HT1080 (cell line): ENCODE results near the gene SMC4. TPM values are rescaled to one million over a fixed set of nuclear protein-coding genes. Genes with fewer than 3 reads are reported as not detected.
A peak's percentile ranks its signal among the peaks of the same experiment; 100 is the strongest.

Experiments used
- DNase-seq: peaks from one replicate; pipeline ENCODE4 v3.0.0-alpha.2; 2015; ENCODE audit warnings: low read depth
- total RNA-seq: library from RNA; depleted of rRNA; stranded (reverse); fragments of >200 nt; shearing (Covaris generic); gene quantifications from 2 replicates; pipeline ENCODE4 v1.2.3, GENCODE V29; 2014

The SMC4 gene
- total RNA-seq, 1 experiment from 2014 or later, result 369 TPM

DNA sequence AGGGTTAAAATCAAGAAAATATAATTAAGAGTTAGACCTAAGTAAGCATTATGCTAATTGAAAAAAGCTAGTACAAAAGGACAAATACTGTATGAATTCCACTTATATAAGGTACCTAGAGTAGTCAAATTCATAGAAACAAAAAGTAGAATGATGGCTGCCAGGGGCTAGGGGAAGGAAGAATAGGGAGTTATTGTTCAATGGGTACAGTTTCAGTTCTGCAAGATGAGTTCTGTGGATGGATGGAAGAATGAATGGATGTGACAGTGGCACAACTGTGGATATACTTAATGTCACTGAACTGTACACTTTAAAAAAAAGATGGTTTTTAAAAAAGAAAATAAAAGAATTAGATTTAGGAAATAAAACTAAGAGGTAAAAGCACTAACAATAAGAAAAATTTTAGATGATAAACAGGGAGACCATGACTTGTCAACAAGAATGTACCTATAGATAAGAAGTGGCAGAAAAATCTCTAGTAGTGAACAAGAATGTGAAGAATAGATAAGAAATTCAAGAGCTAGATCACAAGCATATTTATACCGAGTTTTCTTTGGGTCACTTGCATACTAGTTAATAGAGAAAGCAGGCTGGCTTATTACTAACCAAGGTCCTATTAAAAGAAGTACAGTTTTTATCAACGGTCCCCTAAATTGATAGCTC, 6.0 kb upstream of the SMC4 start:
- DNase-seq, result no peak

DNA sequence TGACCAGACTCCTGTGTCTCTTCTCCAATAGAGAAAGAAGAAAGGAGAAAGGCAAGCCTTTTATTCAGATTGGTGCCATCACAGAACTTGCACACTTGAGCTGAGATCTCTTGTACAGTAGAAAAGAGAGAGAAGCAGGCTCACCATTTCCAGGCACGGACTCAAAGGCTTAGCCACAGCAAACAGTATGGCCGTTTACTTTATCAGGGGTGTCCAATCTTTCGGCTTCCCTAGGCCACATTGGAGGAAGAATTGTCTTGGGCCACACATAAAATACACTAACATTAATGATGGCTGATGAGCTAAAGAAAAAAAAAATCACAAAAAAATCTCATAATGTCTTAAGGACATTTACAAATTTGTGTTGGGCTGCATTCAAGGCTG, 5.4 kb upstream of the SMC4 start:
- DNase-seq, result no peak

DNA sequence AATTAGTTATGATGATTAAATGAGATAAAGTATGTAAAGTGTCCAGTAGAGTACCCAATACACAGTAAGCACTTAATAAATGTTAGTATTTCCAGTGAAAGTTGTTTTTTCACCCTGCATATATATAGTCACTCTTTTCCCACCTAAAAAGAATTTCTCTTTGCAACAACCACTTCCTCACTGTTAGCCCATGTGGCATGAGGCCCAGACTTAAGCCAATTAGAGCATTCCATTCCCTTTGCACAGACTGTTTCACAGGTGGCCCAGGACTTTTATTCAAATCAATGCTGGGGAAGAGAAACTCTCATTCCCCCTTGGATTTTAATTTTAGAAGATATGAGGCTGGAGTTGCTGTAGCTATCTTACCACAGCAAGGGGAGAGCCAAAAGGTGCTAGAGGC, 4.2 kb upstream of the SMC4 start:
- peak; percentile 64 for DNase-seq

DNA sequence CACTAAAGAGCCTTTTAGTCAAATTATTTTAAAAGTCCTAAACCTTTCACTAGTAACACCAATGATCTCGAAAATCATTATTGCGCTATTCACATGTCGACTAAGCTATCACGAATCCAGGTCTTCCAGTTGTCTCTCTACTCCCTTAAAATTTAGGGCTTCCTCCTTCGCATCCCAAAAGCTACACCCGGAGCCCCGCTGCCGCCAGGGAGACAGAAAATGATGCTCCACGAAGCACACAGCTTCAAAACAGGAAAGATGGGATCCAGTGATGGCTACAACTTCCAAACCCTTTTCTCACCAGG, 678 bp upstream of the SMC4 start:
- no peak for DNase-seq

DNA sequence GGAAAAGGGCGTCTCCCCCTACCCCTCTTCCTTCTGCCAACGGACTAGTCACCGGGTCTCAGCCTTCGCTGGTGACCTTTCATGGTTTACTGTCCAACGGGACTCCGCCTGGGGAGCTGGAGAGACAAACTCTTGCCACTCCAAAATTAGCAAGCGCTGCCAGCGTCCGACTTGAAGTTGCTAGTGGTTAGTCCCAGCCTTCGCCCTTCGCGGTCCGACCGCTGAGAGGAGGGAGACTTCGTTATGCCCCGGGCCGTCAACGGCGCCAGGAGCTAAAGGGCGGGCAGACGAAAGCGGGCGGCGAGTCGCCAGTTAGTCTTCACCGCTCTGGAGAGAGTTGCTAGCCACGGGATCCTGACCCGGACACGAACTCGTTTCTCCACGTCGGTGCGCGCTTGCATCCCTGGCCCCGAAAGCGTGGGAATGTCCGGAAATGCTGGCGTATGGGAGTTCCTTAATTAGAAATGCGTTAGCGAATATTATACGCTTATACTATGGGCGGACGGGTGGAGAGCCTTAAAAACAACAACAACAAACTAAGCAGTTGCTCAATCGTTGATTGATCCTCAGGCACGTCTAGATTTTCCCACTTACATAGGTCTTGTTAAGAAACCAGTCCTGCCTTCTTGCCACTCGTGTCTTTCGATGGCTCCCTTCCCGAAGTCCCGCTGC, 716 bp downstream of the SMC4 start:
- peak; percentile 41 for DNase-seq

DNA sequence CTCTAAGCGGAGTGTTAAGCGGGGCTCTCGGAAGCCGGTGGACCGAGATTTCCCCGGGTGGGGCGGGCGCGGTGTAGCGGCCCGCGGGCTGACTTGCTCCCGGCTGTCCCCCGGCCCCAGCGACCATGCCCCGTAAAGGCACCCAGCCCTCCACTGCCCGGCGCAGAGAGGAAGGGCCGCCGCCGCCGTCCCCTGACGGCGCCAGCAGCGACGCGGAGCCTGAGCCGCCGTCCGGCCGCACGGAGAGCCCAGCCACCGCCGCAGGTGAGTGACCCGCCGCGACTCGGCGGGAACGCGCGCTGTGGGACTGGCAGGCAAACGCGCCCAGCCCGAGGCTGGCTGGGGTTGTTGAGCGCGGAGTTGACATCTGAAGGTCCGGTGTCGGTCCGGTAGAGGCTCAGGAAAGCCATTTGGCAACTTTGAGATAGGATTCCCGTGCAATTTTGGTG, 1.3 kb downstream of the SMC4 start:
- no peak for DNase-seq

DNA sequence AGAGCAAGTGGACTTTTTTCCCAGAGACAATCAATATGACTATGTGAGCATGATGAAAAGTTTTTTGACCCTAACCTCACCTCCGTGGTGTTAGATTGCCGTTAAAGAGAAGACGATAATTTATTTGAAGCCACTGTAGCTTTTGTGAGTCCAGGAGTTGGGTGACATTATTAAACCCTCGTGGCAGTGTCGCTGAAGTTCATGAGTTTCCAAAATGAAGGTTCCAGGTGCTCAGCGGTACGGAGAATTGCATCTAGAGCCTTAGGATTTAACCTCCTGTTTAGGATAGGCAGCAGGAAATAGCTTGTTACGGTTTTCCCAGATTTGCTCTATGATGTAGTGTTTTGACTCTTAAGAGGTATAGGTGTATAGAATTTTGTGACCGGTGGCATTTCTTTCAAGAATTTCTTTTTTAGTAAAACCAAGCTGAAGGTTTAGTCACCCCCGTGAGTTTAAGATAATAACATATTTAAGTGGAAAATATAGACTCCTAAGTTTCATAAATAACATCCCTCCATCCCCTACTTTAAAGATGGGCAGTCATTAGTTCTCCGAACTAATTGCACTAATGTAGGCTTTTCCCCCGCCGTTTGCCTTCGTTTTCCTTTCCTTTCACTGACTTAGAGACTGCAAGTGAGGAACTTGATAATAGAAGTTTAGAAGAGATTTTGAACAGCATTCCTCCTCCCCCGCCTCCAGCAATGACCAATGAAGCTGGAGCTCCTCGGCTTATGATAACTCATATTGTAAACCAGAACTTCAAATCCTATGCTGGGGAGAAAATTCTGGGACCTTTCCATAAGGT, 2.0 kb downstream of the SMC4 start:
- DNase-seq, result peak; percentile 74

DNA sequence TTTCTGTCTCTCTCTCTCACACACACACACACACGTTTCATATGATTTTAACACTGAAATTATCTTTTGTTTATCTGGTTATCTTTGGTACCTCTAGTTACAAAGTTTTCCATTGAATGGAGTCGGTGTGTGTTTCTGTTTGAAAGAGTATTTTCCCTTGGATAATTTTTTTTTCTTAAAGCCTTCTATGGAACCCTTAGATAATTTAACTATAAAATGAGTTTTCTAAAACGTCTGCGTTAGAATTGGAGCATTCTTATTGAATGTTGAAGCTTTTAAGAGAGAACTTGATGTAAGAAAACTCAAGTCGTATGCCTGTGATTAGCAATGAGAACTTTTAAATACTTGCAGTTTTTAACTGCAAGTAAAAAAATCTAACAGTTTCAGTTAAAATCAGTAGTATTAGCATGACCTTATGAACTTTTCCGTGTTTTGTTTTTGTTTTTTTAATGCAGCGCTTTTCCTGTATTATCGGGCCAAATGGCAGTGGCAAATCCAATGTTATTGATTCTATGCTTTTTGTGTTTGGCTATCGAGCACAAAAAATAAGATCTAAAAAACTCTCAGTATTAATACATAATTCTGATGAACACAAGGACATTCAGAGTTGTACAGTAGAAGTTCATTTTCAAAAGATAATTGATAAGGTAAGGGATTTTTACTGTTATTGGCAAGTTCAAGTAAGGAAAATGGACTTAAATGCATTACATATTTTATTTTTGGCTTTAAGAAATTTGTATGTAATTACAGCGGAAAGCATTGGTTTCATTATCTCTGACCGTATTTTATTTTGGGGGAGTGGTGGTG, 3.0 kb downstream of the SMC4 start:
- DNase-seq, result no peak

DNA sequence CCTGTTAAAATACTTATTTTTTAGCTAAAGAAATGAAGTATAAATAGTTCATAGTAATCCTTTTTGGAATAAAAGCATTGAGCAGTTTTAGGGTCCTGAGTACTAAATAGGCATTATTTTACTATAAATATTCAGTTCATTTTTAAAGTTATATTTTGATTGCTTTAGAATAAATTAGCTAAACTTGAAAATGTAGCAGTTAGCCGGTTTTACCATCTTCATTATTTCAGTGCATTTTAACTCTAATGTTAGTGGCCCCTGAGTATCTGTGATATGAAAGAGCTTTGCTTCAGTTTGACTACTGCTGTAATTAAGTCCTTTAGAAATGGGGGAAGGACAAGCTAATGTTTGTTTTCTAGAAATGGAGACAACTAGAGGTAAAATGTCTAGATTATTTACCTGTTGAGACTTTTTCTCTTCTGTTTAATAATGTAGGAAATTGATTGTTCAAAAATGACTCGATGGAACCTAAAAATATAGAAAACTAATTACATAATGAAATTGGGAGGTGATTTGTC, 3.6 kb downstream of the SMC4 start:
- DNase-seq, result no peak

DNA sequence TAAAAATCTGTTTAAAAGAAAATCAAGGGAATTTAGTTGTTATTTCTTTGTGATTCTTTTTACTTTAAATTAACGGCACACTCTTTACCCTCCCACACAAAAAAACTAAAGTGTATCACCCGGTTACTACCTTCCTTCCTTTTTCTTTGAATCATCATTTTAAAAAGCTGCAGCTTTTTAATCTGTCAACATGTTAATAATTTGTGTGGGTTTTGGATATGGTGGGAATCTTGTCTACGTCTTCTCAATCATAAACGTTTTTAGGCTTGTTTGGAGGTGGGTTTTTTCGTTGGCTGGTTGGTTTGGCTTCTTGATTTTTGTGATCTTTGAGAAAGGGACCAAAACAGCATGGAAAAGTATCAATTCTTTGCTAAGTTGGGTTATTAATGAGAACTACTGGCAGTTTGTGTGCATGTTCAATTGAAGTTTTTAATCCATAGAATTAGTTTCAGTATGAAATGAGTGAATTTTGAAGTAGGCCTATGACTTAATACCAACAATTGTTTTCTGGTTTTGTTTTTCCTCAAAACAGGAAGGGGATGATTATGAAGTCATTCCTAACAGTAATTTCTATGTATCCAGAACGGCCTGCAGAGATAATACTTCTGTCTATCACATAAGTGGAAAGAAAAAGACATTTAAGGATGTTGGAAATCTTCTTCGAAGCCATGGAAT, 4.5 kb downstream of the SMC4 start:
- DNase-seq, result no peak

DNA sequence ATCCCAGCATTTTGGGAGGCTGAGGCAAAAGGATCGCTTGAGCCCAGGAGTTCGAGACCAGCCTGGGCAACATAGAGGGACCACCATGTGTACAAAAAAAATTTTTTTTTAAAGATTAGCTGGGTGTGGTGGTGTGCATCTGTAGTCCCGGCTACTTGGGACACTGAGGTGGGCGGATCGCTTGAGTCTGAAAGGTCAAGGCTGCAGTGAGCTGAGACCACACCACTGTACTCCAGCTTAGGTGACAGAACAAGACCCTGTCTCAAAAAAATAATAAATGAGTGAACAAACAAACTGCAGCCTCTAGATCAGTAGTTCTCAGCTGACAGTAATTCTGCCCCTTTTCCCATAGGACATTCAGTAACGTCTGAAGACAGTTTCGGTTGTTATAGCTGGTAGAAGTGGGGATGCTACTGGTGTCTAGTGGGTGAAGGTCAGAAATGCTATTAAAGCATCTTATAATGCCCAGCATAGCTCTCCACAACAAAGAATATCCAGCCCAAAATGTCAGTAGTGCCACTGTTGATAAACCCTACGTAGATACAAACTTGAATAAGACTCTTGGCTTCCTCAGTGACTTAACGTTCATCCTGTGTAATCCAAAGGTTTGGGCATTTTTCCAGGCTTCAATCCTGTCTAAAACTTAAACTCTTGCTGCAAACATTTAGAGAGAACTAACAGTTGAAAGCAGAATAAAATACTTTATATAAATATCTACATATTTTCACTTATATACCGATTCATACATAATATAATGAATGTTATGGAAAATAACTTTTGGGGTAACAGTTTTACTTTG, 10.6 kb downstream of the SMC4 start:
- no peak for DNase-seq

DNA sequence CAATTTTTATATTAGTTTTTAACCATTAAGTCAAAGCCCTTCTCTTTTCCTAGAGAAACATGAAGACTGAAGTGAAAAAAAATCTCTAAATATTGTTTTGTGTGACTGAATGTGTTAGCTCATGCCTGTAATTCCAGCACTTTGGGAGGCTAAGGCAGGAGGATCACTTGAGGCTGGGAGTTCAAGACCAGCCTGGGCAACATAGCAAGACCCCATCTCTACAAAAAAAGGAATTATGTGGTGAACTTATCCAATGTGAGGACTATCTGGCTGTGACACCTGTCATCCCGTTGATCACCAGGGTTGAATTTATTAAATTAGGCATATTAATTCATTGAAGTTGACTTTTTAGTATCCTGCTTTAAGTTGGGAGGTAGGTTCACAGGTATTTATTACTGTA, 13.0 kb downstream of the SMC4 start:
- DNase-seq, result no peak

DNA sequence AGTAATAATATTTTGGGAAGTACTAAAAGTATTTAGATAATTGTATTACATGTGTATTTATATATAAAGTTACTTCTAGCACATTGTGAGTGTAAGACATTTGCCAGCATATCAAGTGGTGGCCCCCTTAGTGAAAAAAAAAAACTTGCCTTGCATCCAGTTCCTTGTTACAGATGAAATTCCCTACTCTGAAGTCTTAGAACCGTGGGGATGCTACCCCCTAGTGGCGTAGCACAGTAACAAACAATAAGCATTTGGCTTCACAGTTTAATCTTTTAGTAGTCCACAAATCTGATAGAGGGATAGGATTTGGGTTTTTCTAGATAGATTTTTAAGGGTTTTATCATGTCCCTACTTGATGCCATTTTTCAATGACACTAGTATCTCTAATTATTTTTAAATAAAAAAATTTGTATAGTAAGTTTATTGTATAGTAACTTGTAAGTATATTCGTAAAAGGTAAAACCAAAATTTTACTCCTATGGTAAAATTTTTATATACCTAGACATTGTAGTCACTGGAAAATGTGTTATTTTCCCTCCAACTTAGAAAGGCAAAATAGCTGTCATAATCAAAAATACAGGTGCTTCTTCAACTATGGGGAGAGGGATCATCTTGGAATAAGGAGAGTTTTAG, 14.3 kb downstream of the SMC4 start:
- DNase-seq, result peak; percentile 76

DNA sequence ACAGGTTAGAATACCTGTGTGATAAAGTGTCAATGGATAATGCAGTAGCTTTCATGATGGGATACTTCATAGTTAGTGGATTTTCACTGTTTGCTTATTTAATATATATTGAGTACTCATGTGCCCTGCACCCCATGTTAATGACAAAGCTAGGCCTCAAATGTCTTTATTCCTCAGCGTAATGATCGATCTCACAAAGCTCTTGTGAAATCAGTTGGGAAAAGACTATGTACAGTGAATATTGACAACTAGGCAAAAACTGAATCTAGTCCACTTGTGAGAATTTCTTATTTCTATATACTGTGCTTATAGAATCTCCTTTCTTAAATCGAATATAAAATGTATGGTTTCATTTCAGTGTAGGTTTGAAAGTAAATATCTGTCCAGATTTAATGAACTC, 17.9 kb downstream of the SMC4 start:
- DNase-seq, result no peak

DNA sequence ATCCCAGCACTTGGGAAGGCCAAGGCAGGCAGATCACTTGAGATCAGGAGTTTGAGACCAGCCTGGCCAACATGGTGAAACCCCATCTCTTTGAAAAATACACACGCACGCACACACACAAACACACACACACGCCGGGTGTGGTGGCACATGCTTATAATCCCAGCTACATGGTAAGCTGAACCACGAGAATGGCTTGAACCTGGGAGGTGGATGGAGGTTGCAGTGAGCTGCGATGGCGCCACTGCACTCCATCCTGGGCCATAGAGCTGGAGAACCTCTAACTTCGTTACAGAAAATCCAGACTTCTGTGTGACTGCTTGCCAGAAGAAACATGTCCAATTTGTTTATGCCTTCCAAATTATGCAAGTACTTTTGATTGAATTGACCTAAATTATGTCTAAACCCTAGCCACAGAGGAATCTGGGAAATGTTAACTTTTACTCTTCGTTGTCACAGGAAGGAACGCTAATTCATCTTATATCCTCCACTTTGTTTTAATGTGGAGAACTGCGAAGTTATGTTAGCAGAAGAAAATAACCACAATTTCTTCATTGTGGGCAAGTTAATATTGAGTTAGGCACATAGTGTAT, 28.5 kb downstream of the SMC4 start:
- no peak for DNase-seq

DNA sequence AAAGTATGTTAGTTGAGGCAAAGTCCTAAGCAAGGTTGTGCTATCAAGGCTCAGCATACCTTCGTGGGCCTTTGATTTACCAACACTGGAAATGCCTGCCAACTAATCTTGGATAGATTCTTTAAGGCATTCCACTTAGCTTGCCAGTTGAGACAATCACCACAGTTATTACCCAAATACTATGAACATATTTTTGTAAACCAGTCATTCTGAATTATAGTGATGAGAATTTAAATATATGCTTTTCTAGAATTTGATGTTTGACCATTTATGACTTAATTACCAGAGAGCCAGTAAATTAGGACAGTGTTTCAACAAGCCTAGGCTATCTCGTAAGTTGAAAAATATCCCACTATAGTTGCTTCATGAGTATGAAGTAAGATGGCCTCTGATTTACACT, 34.6 kb downstream of the SMC4 start:
- DNase-seq, result no peak

DNA sequence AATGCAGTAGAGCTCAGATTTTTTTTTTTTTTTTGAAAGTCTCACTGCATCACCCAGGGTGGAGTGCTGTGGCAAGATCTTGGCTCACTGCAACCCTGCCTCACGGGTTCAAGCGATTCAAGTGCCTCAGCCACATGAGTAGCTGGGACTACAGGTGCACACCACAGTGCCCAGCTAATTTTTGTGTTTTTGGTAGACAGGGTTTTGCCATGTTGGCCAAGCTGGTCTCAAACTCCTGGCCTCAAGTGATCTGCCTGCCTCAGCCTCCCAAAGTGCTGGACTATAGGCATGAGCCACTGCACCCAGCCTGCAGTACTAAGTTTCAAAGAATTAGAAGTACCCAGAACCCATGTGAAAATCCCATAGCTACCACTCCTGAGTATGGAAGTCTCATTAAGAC, 35.6 kb downstream of the SMC4 start:
- no peak for DNase-seq

DNA sequence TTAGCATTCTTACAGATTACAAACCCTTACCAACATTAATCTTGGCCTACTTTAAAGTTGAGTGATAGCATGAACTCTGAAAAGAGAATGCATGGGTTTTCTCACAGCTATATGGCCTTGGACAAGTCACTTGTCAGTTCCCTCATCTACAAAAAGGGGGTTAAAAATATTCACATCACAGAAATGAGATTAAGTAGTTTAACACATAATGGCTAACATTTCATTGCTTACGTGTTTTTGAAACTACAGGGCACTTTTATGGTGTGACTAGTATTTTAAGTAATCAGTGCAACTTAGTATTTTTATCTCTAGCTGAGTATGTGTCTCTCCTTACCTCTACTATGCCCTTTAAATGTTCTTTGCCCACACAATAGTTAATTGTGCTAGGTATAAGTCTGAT, 36.3 kb downstream of the SMC4 start:
- no peak for DNase-seq

DNA sequence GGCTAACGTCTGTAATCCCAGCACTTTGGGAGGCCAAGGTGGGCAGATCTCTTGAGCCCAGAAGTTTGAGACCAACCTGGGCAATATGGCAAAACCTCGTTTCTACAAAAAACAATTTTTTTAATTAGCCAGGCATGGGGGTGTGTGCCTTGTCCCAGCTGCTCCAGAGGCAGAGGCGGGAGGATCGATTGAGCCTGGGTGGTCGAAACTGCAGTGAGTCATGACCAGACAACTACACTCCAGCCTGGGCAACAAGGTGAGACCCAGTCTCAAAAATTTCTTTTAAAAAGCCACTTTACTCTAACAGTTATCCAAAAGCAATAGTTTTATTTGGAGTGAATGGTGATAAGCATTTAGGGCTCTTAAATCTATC, 37.6 kb downstream of the SMC4 start:
- no peak for DNase-seq
